ENCODE measurements around the gene IL1RAPL2.
A peak's percentile ranks its signal among the peaks of the same experiment; 100 is the strongest.
"Not testable (repeated sequence)": the region's sequence is repeated elsewhere in the genome, so short reads cannot be mapped to it uniquely, and the experiment has no call there.

IL1RAPL2 gene

DNA sequence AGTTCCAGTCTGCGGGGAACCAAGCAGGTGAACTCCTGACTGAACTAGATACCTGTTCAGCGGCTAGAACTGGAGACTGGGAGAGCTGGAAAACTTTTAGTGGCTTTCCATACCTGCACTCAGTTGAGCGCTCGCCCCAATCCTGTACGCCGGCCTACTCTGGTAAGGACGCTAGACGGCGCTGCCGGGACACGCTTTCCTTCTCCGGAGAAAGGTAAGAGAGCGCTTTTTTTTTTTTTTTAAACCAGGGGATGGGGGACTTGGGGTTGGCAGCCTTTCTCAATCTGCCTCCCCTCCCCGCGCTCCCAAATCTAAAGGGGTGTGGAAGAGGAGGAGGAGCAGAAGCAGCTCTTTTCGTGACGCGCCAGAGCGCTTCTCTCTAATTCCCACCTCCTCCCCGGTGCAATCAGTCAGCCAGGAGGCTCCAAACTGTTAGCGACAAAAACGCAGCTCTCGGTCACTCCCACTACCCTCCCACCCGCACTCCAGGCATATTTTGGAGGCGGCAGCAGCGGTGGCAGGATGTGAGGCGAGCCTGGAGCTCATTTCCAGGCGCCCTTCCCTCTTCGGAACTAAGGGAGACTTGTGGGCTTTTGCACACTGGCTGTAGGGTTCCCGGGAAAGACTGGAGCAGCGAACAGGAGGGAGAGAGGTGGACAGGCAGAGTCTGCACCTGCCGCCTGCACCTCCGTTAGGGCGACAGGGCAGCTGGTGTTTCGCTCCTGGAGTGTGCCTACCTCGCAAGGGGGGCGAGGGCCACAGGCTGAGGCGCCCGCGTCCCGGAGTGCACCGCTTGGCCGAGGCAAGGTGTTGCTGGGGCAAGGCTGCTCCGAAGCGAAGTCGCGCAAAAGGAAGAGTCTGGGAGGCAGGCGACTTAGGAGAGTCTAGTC is at the start of gene IL1RAPL2:
Gene IL1RAPL2, plus strand, starts transcription at position 409 of the 890 bp plus-strand sequence.
- TF ChIP-seq, protein P1, sequence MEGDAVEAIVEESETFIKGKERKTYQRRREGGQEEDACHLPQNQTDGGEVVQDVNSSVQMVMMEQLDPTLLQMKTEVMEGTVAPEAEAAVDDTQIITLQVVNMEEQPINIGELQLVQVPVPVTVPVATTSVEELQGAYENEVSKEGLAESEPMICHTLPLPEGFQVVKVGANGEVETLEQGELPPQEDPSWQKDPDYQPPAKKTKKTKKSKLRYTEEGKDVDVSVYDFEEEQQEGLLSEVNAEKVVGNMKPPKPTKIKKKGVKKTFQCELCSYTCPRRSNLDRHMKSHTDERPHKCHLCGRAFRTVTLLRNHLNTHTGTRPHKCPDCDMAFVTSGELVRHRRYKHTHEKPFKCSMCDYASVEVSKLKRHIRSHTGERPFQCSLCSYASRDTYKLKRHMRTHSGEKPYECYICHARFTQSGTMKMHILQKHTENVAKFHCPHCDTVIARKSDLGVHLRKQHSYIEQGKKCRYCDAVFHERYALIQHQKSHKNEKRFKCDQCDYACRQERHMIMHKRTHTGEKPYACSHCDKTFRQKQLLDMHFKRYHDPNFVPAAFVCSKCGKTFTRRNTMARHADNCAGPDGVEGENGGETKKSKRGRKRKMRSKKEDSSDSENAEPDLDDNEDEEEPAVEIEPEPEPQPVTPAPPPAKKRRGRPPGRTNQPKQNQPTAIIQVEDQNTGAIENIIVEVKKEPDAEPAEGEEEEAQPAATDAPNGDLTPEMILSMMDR (IDR thresholded peaks at IDR 0.05; ENCODE audit: low read depth, low read length): peak; percentile 9
- no peak for TF ChIP-seq MYC (IDR thresholded peaks at IDR 0.05; ENCODE audit: low read depth, low read length)
- DNase-seq (ENCODE audit: low read depth): no peak
- H3K4me3 ChIP-seq (ENCODE audit: low read depth, low read length): no peak within 1 kb of the TSS

DNA sequence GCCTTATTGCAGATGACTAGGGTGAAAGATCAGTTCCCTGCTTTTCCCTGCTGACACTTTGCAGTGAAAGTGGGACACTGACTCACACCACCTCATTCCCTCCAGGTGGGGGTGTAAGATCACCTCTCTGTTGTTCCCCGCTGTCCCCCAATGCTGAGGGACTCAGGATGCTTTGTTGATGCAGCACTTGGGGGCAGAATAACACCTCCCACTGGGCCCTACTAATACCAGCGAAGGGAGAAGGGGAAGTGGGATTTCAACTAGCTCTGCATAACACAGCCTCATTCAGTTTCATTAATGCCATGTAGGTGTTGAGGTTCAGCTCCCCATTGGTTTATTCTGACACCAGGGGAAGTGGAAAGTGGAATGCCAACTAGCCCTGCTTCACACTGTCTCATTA is 43.6 kb upstream of the IL1RAPL2 start:
- DNase-seq (ENCODE audit: low read depth): no peak
- TF ChIP-seq MYC (IDR thresholded peaks at IDR 0.05; ENCODE audit: low read depth, low read length): no peak
- TF ChIP-seq, protein P2, sequence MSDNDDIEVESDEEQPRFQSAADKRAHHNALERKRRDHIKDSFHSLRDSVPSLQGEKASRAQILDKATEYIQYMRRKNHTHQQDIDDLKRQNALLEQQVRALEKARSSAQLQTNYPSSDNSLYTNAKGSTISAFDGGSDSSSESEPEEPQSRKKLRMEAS (IDR thresholded peaks at IDR 0.05; ENCODE audit: low read depth, low read length): no peak
- TF ChIP-seq, protein P1 (IDR thresholded peaks at IDR 0.05; ENCODE audit: low read depth, low read length): no peak
- no peak for TF ChIP-seq POLR2A (IDR thresholded peaks at IDR 0.05; ENCODE audit: extremely low read depth, insufficient read length)
- H3K4me3 ChIP-seq (ENCODE audit: low read depth, low read length): no peak overlapping the region

DNA sequence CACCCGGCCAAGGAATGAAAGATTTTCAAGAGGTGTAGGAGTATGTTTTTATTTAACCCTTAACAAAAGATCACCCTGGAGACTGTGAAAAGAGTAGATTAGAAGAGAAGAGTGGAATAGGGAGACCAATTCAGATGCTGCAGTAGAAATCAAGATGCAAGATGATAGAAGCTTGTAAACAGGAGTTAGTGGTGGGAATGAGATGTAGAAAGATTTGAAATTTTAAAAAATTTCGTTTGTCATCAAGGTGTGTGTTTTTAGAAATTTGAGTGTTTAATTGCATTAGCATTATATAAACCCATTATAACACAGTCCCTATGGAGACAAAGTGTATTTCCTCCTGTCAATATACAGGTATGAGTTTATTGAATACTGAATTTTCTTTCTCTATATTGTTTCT is 42.1 kb upstream of the IL1RAPL2 start:
- TF ChIP-seq, protein P1 (IDR thresholded peaks at IDR 0.05; ENCODE audit: low read depth, low read length): no peak
- no peak for TF ChIP-seq POLR2A (IDR thresholded peaks at IDR 0.05; ENCODE audit: extremely low read depth, insufficient read length)
- TF ChIP-seq, protein P2 (IDR thresholded peaks at IDR 0.05; ENCODE audit: low read depth, low read length): no peak
- TF ChIP-seq MYC (IDR thresholded peaks at IDR 0.05; ENCODE audit: low read depth, low read length): no peak
- DNase-seq (ENCODE audit: low read depth): no peak
- no peak overlapping the region for H3K4me3 ChIP-seq (ENCODE audit: low read depth, low read length)

DNA sequence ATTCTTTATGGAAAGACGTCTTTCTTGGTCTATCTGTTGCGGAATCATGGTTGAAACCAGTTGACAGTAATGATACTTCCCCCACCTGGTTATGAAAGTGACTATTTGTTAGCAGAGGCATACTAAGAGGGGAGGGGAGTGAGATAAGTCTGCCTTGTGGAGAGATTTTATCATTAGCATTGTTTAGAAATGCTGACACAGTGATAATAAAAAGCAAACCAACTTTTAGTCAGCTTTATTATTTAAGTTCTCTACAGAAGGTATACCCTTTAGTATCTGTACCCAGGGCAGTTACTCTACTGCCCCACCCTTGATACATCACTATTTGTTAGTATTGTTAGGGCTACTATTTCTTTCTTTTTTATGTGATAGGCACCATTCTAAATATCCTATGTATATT is 26.9 kb upstream of the IL1RAPL2 start:
- H3K4me3 ChIP-seq (ENCODE audit: low read depth, low read length): no peak overlapping the region
- DNase-seq (ENCODE audit: low read depth): no peak
- TF ChIP-seq, protein P2 (IDR thresholded peaks at IDR 0.05; ENCODE audit: low read depth, low read length): no peak
- TF ChIP-seq MYC (IDR thresholded peaks at IDR 0.05; ENCODE audit: low read depth, low read length): no peak
- TF ChIP-seq, protein P1 (IDR thresholded peaks at IDR 0.05; ENCODE audit: low read depth, low read length): no peak
- TF ChIP-seq POLR2A (IDR thresholded peaks at IDR 0.05; ENCODE audit: extremely low read depth, insufficient read length): no peak

DNA sequence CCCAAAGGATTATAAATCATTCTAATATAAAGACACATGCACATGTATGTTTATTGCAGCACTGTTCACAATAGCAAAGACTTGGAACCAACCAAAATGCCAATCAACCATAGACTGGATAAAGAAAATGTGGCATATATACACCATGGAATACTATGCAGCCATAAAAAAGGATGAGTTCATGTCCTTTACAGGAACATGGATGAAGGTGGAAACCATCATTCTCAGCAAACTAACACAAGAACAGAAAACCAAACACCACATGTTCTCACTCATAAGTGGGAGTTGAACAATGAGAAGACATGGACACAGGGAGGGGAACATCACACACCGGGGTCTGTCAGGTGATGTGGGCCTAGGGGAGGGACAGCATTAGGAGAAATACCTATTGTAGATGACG is 23.6 kb upstream of the IL1RAPL2 start:
- H3K4me3 ChIP-seq (ENCODE audit: low read depth, low read length); DNase-seq (ENCODE audit: low read depth): not testable (repeated sequence)

DNA sequence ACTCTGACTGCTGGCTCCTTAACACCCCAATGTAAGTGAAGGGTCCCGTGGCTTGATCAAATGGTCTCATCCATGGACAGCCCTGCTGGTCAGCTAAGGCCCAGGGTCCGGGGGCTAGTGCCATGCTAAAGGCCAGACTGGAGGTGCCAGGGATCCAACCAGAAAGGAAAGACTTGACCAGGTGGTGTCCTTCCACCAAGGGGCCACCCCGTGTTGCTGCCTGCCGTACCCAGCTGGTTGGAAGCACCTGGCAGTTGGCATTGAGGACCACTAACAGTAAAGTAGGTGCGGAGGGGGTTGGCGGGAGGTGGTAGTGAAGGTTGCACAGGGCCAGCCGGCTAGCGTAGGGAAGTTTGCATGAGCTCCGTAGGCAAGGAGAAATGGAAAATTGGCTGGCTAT is 1.7 kb upstream of the IL1RAPL2 start:
- TF ChIP-seq, protein P2 (IDR thresholded peaks at IDR 0.05; ENCODE audit: low read depth, low read length): no peak
- no peak for TF ChIP-seq MYC (IDR thresholded peaks at IDR 0.05; ENCODE audit: low read depth, low read length)
- TF ChIP-seq, protein P1 (IDR thresholded peaks at IDR 0.05; ENCODE audit: low read depth, low read length): no peak
- no peak for TF ChIP-seq POLR2A (IDR thresholded peaks at IDR 0.05; ENCODE audit: extremely low read depth, insufficient read length)
- no peak for DNase-seq (ENCODE audit: low read depth)
- no peak overlapping the region for H3K4me3 ChIP-seq (ENCODE audit: low read depth, low read length)

Data from NB4 (cell line).